Osteoblast (primary cell): ENCODE measurements around the gene EXOSC2. TPM values are rescaled to one million over a fixed set of nuclear protein-coding genes. Genes with fewer than 3 reads are reported as not detected.
A peak's percentile ranks its signal among the peaks of the same experiment; 100 is the strongest.

Experiments
- DNase-seq: peaks from one replicate; pipeline ENCODE4 v3.0.0; 2011; ENCODE audit warnings: low spot score, mixed read lengths; ENCODE audit not compliant: insufficient read length; ENCODE audit errors: missing footprints
- H2AFZ ChIP-seq: 2 replicates; pipeline ENCODE4 v1.6.0; 2011; ENCODE audit warnings: mild to moderate bottlenecking, low read length
- H3K27ac ChIP-seq: 2 replicates; pipeline ENCODE4 v1.5.1; 2011; ENCODE audit warnings: mild to moderate bottlenecking, low read depth, low read length, moderate library complexity
- H3K27me3 ChIP-seq: 2 replicates; pipeline ENCODE4 v1.6.0; 2012; ENCODE audit warnings: mild to moderate bottlenecking, control low read depth, inconsistent platforms, low read length, moderate library complexity; ENCODE audit not compliant: insufficient read depth
- H3K36me3 ChIP-seq: 2 replicates; pipeline ENCODE4 v1.5.1; 2011; ENCODE audit warnings: mild to moderate bottlenecking, low read length, control low read depth, moderate library complexity; ENCODE audit not compliant: insufficient read depth
- H3K4me1 ChIP-seq: 2 replicates; pipeline ENCODE4 v1.5.1; 2011; ENCODE audit warnings: mild to moderate bottlenecking, low read length, control low read depth, moderate library complexity; ENCODE audit not compliant: insufficient read depth
- H3K4me2 ChIP-seq: 2 replicates; pipeline ENCODE4 v1.6.0; 2011; ENCODE audit warnings: mild to moderate bottlenecking, low read length; ENCODE audit not compliant: insufficient read depth
- H3K4me3 ChIP-seq: fragments of 200-600 bp; sonication (generic); 3 replicates; pipeline ENCODE4 v1.5.1; 2012; ENCODE audit warnings: mild to moderate bottlenecking, low read length, inconsistent platforms; ENCODE audit not compliant: insufficient read depth
- H3K79me2 ChIP-seq: 2 replicates; pipeline ENCODE4 v1.6.0; 2012; ENCODE audit warnings: mild to moderate bottlenecking, low read length, control low read depth, inconsistent platforms; ENCODE audit not compliant: insufficient read depth
- H3K9me3 ChIP-seq: 2 replicates; pipeline ENCODE4 v1.5.1; 2011; ENCODE audit warnings: low read depth, low read length, control low read depth
- H4K20me1 ChIP-seq: 2 replicates; pipeline ENCODE4 v1.6.0; 2012; ENCODE audit warnings: mild to moderate bottlenecking, low read length, control low read depth; ENCODE audit not compliant: insufficient read depth
- total RNA-seq: library from RNA; depleted of rRNA; stranded (reverse); fragments of >200 nt; gene quantifications from 2 replicates; pipeline ENCODE4 v1.2.3, GENCODE V29; 2012
- TF ChIP-seq, protein P1 (sequence below): IDR thresholded peaks from 2 replicates; pipeline ENCODE4 v1.5.1; 2011; ENCODE audit warnings: mild to moderate bottlenecking, low read depth, low read length, moderate library complexity; ENCODE audit errors: extremely low read depth

The EXOSC2 gene
- total RNA-seq, 1 donor = 22.1 TPM

DNA sequence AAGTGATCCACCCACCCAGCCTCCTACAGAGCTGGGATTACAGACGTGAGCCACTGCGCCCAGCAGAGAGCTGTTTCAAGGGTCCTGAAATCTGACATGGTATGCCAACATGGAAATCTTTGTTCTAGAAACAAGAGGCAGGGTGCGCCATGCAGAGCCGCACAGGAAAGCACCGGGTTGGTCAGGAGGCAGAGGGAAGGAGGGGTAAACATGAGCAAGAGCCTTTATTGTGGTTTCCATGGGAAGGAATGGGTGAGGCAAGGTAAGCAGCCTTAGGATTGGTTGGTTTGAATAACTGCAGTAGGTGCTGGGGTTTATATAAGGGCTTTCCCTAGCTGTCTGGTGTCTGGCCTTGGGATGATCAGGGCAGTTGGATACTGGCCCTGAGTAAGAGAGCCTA, 5.5 kb upstream of the EXOSC2 start:
- Histone ChIP-seq H3K9me3 (no peaks in the 10 kb centered on the region), H3K27ac (no peak overlapping the region), H2AFZ (no peak overlapping the region), H4K20me1 (no peaks in the 10 kb centered on the region), H3K4me3 (no peak overlapping the region), H3K36me3 (no peaks in the 10 kb centered on the region), H3K79me2 (no peaks in the 10 kb centered on the region), H3K27me3 (no peaks in the 10 kb centered on the region), H3K4me2 (no peak overlapping the region), H3K4me1 (peaks cover 11% of the 10 kb centered on the region)
- peak; percentile 18 for DNase-seq
- TF ChIP-seq, protein P1, sequence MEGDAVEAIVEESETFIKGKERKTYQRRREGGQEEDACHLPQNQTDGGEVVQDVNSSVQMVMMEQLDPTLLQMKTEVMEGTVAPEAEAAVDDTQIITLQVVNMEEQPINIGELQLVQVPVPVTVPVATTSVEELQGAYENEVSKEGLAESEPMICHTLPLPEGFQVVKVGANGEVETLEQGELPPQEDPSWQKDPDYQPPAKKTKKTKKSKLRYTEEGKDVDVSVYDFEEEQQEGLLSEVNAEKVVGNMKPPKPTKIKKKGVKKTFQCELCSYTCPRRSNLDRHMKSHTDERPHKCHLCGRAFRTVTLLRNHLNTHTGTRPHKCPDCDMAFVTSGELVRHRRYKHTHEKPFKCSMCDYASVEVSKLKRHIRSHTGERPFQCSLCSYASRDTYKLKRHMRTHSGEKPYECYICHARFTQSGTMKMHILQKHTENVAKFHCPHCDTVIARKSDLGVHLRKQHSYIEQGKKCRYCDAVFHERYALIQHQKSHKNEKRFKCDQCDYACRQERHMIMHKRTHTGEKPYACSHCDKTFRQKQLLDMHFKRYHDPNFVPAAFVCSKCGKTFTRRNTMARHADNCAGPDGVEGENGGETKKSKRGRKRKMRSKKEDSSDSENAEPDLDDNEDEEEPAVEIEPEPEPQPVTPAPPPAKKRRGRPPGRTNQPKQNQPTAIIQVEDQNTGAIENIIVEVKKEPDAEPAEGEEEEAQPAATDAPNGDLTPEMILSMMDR = no peak

DNA sequence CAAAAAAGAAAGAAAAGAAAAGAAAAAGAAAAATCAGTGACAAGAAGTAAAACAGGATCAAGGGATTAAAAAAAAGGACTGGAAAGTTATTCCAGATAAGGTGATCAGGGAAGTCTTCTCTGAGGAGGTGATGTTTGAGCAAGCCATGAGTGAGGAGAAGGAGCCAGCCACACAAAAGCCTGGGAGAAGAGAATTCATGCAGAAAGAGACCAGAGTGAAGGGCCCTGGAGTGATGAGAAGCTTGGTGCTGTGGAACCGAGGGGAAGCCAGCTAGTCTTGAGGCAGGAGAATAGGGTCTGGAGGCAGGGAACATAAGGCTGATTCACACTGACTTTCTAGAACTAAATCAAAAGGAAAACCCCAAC, 4.0 kb upstream of the EXOSC2 start:
- Histone ChIP-seq H3K36me3 (no peaks in the 10 kb centered on the region), H3K27me3 (no peaks in the 10 kb centered on the region), H3K9me3 (no peaks in the 10 kb centered on the region), H3K4me2 (peak overlapping the region; percentile 84), H3K79me2 (peaks cover 10% of the 10 kb centered on the region), H3K4me1 (peaks cover 18% of the 10 kb centered on the region), H2AFZ (peak overlapping the region; percentile 83), H3K4me3 (peak overlapping the region; percentile 74), H4K20me1 (no peaks in the 10 kb centered on the region), H3K27ac (no peak overlapping the region)
- TF ChIP-seq, protein P1 = no peak
- peak; percentile 54 for DNase-seq

DNA sequence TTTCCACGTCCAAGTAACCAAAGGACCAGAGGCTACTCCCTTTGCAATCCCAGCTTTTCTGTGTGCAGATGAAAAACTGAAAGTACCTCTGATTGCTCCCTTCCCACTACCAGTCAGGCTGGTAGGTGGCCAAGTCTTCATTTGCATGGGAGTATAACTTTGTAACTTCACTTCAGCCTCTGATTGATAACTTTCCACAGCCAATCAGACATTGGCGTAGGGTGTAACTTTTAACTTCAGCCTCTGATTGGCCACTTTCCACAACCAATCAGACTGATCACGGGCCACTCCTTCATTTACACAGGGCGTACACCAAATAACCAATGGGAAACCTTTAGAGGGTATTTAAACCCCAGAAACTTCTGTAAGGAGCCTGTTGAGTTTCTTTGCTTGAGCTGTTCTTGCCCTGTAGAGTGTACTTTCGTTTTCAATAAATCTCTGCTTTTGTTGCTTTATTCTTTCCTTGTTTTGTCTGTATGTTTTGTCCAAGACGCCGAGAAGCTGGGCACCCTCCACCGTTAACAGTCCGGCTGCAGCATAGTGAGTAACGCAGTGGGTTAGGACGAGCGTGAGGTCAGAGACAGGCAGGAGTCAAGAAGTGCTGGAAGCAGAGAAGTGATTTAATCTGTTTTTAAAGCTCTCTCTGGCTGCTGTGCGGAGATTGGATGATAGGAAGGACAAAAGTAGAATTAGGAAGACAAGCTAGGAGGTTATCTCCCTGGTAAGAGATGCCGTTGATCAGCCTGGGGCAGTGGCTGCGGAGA, 3.5 kb upstream of the EXOSC2 start:
- peak; percentile 92 for DNase-seq
- Histone ChIP-seq H3K36me3 (no peaks in the 10 kb centered on the region), H3K4me1 (peaks cover 22% of the 10 kb centered on the region), H3K79me2 (peaks cover 16% of the 10 kb centered on the region), H3K9me3 (no peaks in the 10 kb centered on the region), H2AFZ (peak overlapping the region; percentile 83), H4K20me1 (no peaks in the 10 kb centered on the region), H3K4me3 (peak overlapping the region; percentile 74), H3K27me3 (no peaks in the 10 kb centered on the region), H3K4me2 (peak overlapping the region; percentile 84), H3K27ac (peak overlapping the region; percentile 62)
- TF ChIP-seq, protein P1 = no peak

DNA sequence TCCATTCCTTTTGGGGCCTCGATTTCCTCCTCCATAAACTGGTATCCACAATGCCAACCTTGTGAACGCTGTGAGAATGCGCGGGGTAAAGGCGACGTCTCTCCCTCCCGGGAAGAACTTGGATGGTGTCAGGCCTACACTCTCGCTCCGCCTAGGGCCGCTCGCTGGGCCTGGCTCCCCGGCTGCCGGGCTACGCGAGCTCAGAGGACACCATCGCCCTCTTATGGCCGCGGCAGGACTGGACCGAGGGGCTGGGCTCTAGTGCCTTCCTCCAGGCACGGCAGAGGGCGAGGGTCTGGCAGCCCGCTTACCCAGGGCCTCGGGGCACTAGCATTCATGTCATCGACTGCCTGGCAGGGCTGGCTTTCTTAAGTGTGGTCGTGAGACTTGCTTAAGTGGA, 1.3 kb upstream of the EXOSC2 start:
- Histone ChIP-seq H3K27ac (no peak overlapping the region), H3K4me3 (no peak overlapping the region), H3K79me2 (peaks cover 34% of the 10 kb centered on the region), H4K20me1 (no peaks in the 10 kb centered on the region), H3K27me3 (no peaks in the 10 kb centered on the region), H3K4me2 (no peak overlapping the region), H2AFZ (peak overlapping the region; percentile 98), H3K9me3 (no peaks in the 10 kb centered on the region), H3K36me3 (peaks cover 15% of the 10 kb centered on the region), H3K4me1 (peaks cover 24% of the 10 kb centered on the region)
- DNase-seq = no peak
- TF ChIP-seq, protein P1 = no peak
